NOMO-1 treated with DMSO at 0.1 percent for 48 hours (cell line): ENCODE results near the gene CNN2.

ENCODE experiments used
- DNase-seq: peaks from one replicate; lab custom pipeline; 2025; ENCODE audit not compliant: unreplicated experiment; lab: John Stamatoyannopoulos, UW

The CNN2 gene

GRCh38 chr19:1080360-1081161 is 54.2 kb downstream of the CNN2 start:
- no peak for DNase-seq

DNA sequence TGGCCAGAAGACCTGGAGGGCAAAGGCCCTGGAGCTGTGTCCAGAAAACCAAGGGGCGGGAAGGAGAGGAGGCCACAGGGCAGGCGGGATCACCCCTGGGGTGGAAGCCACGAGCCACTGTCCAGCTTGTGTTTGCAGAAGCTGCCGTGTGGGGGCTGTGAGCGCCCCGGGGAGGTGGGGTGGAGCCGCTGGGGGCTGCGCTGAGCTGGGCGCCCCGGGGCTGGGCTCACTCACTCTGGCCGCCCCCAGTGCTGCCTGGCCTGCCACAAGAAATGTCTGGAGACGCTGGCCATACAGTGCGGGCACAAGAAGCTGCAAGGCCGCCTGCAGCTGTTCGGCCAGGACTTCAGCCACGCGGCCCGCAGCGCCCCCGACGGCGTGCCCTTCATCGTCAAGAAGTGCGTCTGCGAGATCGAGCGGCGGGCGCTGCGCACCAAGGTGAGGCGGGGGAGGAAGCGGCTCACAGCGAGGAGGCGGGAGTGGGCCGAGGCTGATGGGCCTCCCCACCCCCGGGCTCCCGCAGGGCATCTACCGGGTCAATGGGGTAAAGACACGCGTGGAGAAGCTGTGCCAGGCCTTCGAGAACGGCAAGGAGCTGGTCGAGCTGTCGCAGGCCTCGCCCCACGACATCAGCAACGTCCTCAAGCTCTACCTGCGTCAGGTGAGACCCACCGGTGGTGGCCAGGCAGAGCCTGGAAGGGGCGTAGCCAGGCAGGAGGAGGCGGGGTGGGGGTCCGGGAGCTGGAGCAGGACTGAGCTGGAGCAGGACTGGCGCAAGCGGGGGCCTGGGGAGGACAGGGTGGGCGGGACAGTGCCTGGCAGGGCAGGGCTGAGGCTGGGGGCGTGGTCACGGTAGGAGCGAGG is 55.1 kb downstream of the CNN2 start:
- DNase-seq = no peak

GRCh38 chr19:1082165-1082927 is 55.9 kb downstream of the CNN2 start:
- peak; percentile 60 for DNase-seq

GRCh38 chr19:1082928-1083816 is 56.8 kb downstream of the CNN2 start:
- no peak for DNase-seq

DNA sequence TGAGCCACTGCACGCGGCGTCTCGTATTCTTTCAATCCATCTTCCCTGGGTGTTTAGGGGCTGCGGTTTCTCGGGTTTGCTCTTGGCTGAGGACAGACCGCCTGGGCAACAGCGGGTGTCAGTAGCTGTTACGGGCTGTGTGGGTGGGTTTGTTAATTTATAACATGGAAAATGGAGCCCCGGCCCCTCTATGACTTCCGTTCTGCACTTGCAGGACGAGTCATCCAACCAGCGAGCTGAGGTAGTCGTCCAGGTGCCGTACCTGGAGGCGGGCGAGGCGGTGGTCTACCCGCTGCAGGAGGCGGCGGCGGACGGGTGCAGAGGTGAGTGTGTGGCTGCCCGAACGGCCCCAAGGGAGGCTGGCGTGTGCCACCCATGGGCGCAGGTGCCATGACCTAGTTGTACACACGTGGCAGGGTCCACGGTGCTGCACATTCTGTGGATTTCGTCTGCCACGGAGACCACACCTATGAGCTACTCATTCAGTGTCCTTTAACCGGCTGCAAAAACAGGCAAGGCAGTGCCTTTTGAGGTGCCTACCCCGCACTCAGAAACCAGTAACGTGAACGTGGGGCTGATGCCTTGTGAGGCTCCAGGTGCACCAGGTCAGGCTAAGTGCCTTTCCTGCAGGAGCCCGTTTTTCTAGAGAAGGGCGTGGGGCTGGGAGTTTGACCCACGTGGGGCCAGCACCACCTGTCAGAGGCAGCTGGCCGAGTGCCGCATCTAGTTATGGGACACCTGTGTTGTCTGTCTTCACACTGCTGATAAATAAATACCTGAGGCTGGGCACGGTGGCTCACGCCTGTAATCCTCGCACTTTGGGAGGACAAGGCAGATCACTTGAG is 57.8 kb downstream of the CNN2 start:
- no peak for DNase-seq

GRCh38 chr19:1085053-1085658 is 58.7 kb downstream of the CNN2 start:
- DNase-seq = no peak

DNA sequence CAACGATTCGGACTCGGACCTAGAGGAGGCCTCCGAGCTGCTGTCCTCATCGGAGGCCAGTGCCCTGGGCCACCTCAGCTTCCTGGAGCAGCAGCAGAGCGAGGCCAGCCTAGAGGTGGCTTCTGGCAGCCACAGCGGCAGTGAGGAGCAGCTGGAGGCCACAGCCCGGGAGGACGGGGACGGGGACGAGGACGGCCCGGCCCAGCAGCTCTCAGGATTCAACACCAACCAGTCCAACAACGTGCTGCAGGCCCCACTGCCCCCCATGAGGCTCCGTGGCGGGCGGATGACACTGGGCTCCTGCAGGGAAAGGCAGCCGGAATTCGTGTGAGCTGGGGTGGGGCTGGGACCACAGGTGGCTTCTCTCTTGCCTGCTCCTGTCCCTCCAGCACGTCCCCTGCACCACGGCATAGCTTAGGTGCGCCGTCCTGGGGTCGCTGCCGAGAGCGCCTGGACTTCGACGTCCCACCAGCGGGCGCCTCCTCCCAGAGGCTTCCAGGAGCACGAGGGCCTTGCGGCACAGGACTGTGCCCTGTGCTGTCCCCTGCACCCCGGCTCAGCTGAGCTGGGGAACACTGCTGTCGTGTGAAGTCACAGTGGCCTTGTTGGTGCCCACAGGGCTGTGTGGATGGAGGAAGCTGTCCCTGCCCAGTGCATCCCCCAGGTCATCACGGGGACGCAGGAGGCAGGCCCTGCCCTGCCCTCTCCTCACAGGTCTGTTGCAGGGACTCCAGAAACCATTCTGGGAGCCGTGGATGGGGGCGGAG is 59.5 kb downstream of the CNN2 start:
- no peak for DNase-seq

DNA sequence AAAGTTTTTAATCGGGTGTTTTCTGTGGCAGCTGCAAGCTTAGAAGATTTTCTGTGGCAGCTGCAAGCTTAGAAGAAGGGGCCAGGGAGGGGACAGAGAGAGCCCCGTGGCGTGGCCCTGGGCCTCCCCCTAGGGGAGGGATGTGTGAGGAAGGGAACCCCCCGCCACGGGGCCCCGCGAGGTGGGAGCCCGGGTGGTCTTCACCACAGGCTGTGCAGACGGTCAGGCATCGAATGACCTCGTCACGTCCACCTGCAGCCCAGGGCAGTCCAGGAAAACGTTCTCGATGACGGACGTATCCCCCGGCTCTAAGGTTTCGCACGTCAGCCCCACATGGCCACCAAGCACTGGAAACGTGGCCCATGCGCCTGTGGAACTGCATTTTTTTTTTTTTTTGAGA is 60.2 kb downstream of the CNN2 start:
- no peak for DNase-seq

- peak; percentile 96 for DNase-seq
These were observed 61.5 kb downstream of the CNN2 start for GRCh38 chr19:1087813-1088415.

GRCh38 chr19:1088416-1089010 is 62.1 kb downstream of the CNN2 start:
- no peak for DNase-seq
